Measurements from ENCODE around the gene PLCL2.

The PLCL2 gene

DNA sequence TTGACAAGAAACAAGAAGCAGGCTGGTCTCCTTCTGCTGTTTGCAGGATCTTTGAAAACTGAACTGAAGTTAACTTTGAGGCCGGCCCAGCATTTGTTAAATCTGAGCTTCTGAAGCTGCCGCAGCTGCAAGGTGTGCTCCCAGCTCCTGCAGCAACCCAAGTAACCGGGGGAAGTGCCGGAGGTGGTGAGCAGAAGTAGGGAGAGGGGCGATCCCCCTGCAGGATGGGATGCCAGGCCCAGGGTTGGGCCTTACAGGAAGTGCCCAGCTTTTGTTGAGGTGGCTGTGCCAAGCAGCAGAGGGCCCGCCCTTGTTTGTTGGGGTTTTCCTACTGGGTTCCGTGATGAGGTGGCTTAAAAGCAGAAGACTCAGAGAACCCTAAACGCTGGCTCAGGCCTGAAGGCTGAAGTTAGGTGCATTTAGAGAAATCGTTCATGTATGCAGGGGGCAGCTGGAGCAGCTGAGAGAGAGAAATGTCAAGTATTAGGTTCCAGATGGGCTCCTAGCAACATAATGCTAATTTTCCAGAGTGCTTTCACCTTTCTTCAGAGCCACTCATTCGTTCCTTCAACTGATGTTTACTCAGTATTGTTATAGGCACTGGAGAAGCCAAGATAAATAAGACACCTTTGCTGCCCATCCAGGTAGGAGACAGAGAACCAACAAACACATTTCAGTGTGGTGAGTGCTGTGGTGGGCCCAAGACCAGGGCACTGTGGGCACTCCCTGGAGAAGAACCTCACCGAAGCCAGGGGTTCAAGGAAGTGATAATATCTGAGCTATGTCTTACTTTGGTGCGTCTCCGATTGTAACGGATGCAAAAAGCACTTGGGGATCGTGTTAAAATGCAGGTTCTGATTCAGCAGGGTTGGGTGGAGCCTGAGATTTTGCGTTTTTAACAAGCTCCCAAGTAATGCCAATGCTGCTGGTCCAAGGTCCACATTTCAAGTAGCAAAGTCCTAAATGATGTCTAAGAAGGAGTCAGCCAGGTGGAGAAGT, 42.2 kb upstream of the PLCL2 start:
- Histone ChIP-seq H3K9ac (ENCODE audit: low read depth in 1 of 2, low read length in 2 of 2) (no peak overlapping the region), H3K9me3 (ENCODE audit: control insufficient read depth in 1 of 2, low read length in 2 of 2) (no peaks in the 10 kb centered on the region), H3K36me3 (ENCODE audit: control insufficient read depth in 1 of 2, insufficient read depth in 2 of 2, low read length in 2 of 2) (no peaks in the 10 kb centered on the region), H3K27ac (ENCODE audit: low read depth, low read length) (peak overlapping the region; percentile 35), H3K27me3 (ENCODE audit: control insufficient read depth in 1 of 2, insufficient read depth in 2 of 2, low read length in 2 of 2) (no peaks in the 10 kb centered on the region), H3K4me3 (ENCODE audit: low read depth in 1 of 2, low read length in 2 of 2) (peak overlapping the region; percentile 2 to 26), H3K4me1 (ENCODE audit: control insufficient read depth in 1 of 2, insufficient read depth in 2 of 2, low read length in 2 of 2) (peaks cover 33 to 36% of the 10 kb centered on the region in 2 donors)

DNA sequence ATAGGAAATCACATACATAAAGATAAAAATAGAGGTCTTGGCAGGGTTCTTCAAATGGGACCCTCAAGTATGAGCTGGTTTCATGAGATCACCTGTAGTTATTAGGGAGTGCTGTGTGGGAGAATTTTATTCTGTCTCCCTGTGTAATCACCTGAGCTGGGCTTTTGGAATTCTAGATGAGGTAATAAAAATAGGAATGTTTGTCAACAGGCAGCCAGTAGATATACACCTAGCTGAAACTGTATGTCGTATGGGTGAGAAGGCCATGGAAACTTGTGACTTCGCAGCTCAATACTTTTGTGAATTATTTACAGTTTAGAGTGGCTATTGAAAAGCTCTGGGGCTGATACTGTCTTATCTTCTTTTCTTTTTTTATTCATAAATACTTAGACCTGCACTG, 40.5 kb upstream of the PLCL2 start:
- Histone ChIP-seq H3K36me3 (ENCODE audit: control insufficient read depth in 1 of 2, insufficient read depth in 2 of 2, low read length in 2 of 2) (no peaks in the 10 kb centered on the region), H3K9me3 (ENCODE audit: control insufficient read depth in 1 of 2, low read length in 2 of 2) (no peaks in the 10 kb centered on the region), H3K4me3 (ENCODE audit: low read depth in 1 of 2, low read length in 2 of 2) (no peak overlapping the region), H3K27ac (ENCODE audit: low read depth, low read length) (no peak overlapping the region), H3K27me3 (ENCODE audit: control insufficient read depth in 1 of 2, insufficient read depth in 2 of 2, low read length in 2 of 2) (no peaks in the 10 kb centered on the region), H3K4me1 (ENCODE audit: control insufficient read depth in 1 of 2, insufficient read depth in 2 of 2, low read length in 2 of 2) (peaks cover 22 to 23% of the 10 kb centered on the region in 2 donors), H3K9ac (ENCODE audit: low read depth in 1 of 2, low read length in 2 of 2) (no peak overlapping the region)

DNA sequence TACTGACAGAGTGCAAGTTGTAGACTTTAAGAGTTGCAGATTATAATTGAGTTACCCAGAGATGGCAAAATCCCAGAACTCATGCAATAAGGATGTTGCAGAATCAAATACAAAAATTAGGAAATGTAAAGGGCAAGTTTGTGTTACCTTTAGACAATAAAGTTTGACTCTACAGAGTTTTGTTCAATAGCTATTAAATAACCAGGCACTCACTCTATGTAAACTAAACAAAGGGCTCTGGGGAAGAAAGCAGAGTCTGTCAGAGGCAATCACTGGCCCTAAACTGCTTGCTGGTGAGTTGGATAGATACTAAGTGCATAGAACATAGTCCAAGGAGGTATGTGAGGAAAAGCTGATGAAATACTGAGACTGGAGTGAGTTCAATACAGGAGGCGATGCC, 40.0 kb upstream of the PLCL2 start:
- Histone ChIP-seq H3K27ac (ENCODE audit: low read depth, low read length) (no peak overlapping the region), H3K36me3 (ENCODE audit: control insufficient read depth in 1 of 2, insufficient read depth in 2 of 2, low read length in 2 of 2) (no peaks in the 10 kb centered on the region), H3K27me3 (ENCODE audit: control insufficient read depth in 1 of 2, insufficient read depth in 2 of 2, low read length in 2 of 2) (no peaks in the 10 kb centered on the region), H3K4me1 (ENCODE audit: control insufficient read depth in 1 of 2, insufficient read depth in 2 of 2, low read length in 2 of 2) (peaks cover 23 to 26% of the 10 kb centered on the region in 2 donors), H3K9ac (ENCODE audit: low read depth in 1 of 2, low read length in 2 of 2) (no peak overlapping the region), H3K4me3 (ENCODE audit: low read depth in 1 of 2, low read length in 2 of 2) (no peak overlapping the region), H3K9me3 (ENCODE audit: control insufficient read depth in 1 of 2, low read length in 2 of 2) (no peaks in the 10 kb centered on the region)

DNA sequence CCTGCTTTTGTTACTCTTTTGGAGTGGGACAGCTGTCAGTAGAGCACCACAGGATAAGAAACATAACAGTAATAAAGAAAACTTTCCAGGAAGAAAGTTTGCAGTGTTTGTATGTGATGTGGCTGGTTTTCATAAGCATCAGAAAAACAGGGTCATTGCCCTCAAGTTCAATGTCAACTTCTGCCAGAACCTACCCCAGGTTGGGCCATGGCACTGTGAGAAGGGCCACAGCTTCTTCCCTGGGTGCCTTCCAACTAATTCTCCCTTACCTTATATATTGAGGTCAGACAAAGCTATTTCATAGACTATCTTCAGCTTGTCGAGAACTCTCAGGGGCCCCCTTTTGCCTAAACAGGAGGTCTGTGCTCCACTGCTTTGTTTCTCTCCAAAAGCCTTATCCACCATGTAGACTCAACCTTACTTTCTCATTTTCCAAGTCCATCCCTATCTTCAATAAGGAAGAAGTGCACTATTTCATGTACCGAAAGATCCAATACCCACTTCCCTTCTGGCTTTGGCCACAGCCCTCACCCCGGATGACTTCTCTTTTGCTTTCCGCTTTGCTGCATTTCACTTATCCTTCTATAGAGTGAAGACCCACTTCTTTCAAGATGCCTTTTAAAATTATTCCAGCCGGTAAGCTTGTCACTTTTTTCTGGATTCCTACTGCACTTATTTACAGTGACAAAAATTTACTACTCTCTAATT, 38.2 kb upstream of the PLCL2 start:
- Histone ChIP-seq H3K27me3 (ENCODE audit: control insufficient read depth in 1 of 2, insufficient read depth in 2 of 2, low read length in 2 of 2) (no peaks in the 10 kb centered on the region), H3K4me3 (ENCODE audit: low read depth in 1 of 2, low read length in 2 of 2) (no peak overlapping the region), H3K4me1 (ENCODE audit: control insufficient read depth in 1 of 2, insufficient read depth in 2 of 2, low read length in 2 of 2) (peaks cover 17 to 27% of the 10 kb centered on the region in 2 donors), H3K9me3 (ENCODE audit: control insufficient read depth in 1 of 2, low read length in 2 of 2) (no peaks in the 10 kb centered on the region), H3K9ac (ENCODE audit: low read depth in 1 of 2, low read length in 2 of 2) (no peak overlapping the region), H3K36me3 (ENCODE audit: control insufficient read depth in 1 of 2, insufficient read depth in 2 of 2, low read length in 2 of 2) (no peaks in the 10 kb centered on the region), H3K27ac (ENCODE audit: low read depth, low read length) (no peak overlapping the region)

DNA sequence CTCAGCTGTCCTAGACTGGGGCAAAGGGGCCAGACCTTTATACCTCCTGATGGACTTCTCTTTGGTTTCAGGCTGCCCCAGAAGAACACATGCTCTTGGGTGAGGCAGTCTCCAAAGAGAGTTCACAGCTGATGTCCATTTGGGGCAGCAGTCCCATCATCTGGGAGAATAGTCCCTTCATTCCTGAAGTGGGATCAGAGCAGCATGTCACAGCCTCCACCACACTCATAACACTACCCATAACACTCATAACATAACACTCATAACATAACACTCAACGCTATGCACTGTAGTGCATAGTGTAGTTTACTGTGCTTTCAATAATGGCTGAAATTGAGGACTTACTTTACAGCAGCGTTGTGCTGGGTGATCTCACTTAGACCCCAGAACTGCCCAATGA, 36.7 kb upstream of the PLCL2 start:
- H3K9ac ChIP-seq (ENCODE audit: low read depth in 1 of 2, low read length in 2 of 2), result no peak overlapping the region
- no peak overlapping the region for H3K4me3 ChIP-seq (ENCODE audit: low read depth in 1 of 2, low read length in 2 of 2)
- H3K4me1 ChIP-seq (ENCODE audit: control insufficient read depth in 1 of 2, insufficient read depth in 2 of 2, low read length in 2 of 2), result peaks cover 2 to 15% of the 10 kb centered on the region in 2 donors
- no peaks in the 10 kb centered on the region for H3K9me3 ChIP-seq (ENCODE audit: control insufficient read depth in 1 of 2, low read length in 2 of 2)
- no peak overlapping the region for H3K27ac ChIP-seq (ENCODE audit: low read depth, low read length)
- H3K36me3 ChIP-seq (ENCODE audit: control insufficient read depth in 1 of 2, insufficient read depth in 2 of 2, low read length in 2 of 2), result no peaks in the 10 kb centered on the region
- no peaks in the 10 kb centered on the region for H3K27me3 ChIP-seq (ENCODE audit: control insufficient read depth in 1 of 2, insufficient read depth in 2 of 2, low read length in 2 of 2)

DNA sequence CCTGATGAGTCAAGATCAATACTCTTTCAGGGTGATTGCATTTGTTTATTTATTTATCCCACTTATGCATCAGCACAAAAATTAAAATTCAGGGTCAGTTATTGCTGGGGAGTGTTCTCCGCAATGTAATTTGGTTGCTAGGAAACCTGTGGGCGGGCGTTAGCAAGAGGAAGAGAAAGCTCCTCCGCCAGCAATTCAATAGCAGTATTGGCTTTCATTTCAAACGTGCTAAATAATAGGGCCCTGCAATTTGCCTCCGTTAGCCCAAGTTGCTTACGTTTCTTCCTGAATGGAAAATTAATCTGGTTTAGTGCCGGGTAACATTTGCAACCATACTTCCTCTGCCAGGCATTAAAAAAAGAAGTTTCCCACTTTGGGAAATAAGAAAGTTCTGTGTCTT, 35.5 kb upstream of the PLCL2 start:
- Histone ChIP-seq H3K9ac (ENCODE audit: low read depth in 1 of 2, low read length in 2 of 2) (no peak overlapping the region), H3K4me1 (ENCODE audit: control insufficient read depth in 1 of 2, insufficient read depth in 2 of 2, low read length in 2 of 2) (peaks cover 0 to 6% of the 10 kb centered on the region in 2 donors), H3K36me3 (ENCODE audit: control insufficient read depth in 1 of 2, insufficient read depth in 2 of 2, low read length in 2 of 2) (no peaks in the 10 kb centered on the region), H3K9me3 (ENCODE audit: control insufficient read depth in 1 of 2, low read length in 2 of 2) (no peaks in the 10 kb centered on the region), H3K27me3 (ENCODE audit: control insufficient read depth in 1 of 2, insufficient read depth in 2 of 2, low read length in 2 of 2) (no peaks in the 10 kb centered on the region), H3K4me3 (ENCODE audit: low read depth in 1 of 2, low read length in 2 of 2) (peak overlapping the region; percentile 26 to 48), H3K27ac (ENCODE audit: low read depth, low read length) (no peak overlapping the region)

DNA sequence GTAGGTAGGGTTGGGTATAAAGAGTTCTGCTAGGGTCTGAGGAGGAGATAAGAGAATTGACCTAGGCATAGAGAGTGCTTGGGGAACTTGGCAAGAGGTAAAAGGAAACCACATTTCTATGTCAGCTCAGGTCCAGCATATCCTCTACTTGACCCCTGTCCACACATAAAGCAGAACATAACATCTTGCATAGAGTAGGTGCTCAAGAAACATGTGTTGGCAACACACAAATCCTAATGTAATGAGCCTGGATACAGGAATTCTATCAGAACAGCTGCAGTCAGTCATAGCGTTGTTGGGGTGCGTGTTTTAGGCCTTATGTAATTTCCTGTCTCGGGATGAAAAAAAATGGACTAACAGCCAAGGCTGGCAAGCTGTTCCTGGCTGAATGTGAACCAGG, 35.0 kb upstream of the PLCL2 start:
- peaks cover 0 to 6% of the 10 kb centered on the region in 2 donors for H3K4me1 ChIP-seq (ENCODE audit: control insufficient read depth in 1 of 2, insufficient read depth in 2 of 2, low read length in 2 of 2)
- H3K27me3 ChIP-seq (ENCODE audit: control insufficient read depth in 1 of 2, insufficient read depth in 2 of 2, low read length in 2 of 2), result no peaks in the 10 kb centered on the region
- peak overlapping the region in 1 of 2 donors; percentile 48 for H3K4me3 ChIP-seq (ENCODE audit: low read depth in 1 of 2, low read length in 2 of 2)
- no peak overlapping the region for H3K27ac ChIP-seq (ENCODE audit: low read depth, low read length)
- no peak overlapping the region for H3K9ac ChIP-seq (ENCODE audit: low read depth in 1 of 2, low read length in 2 of 2)
- no peaks in the 10 kb centered on the region for H3K9me3 ChIP-seq (ENCODE audit: control insufficient read depth in 1 of 2, low read length in 2 of 2)
- no peaks in the 10 kb centered on the region for H3K36me3 ChIP-seq (ENCODE audit: control insufficient read depth in 1 of 2, insufficient read depth in 2 of 2, low read length in 2 of 2)

DNA sequence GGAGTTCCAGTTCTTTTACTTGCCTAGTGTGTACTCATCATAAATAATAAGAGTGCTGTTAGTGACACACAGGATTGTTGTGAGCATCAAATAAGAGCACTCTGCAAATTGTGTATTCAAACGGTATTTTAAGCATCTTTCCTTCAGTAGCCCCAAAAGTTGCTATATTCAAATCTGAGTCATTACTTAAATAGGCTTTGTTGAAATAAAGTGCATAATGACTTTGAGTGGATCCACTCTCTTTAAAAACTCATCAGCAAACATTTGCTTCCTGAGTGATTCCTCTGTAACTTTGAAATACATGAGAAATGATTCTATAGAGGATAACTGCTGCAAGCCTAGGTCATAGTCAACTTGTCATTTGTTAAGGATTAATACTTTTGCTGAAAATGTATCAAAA, 29.3 kb upstream of the PLCL2 start:
- Histone ChIP-seq H3K27ac (ENCODE audit: low read depth, low read length) (no peak overlapping the region), H3K9ac (ENCODE audit: low read depth in 1 of 2, low read length in 2 of 2) (no peak overlapping the region), H3K36me3 (ENCODE audit: control insufficient read depth in 1 of 2, insufficient read depth in 2 of 2, low read length in 2 of 2) (no peaks in the 10 kb centered on the region), H3K4me1 (ENCODE audit: control insufficient read depth in 1 of 2, insufficient read depth in 2 of 2, low read length in 2 of 2) (no peaks in the 10 kb centered on the region), H3K27me3 (ENCODE audit: control insufficient read depth in 1 of 2, insufficient read depth in 2 of 2, low read length in 2 of 2) (no peaks in the 10 kb centered on the region), H3K4me3 (ENCODE audit: low read depth in 1 of 2, low read length in 2 of 2) (no peak overlapping the region), H3K9me3 (ENCODE audit: control insufficient read depth in 1 of 2, low read length in 2 of 2) (no peaks in the 10 kb centered on the region)

DNA sequence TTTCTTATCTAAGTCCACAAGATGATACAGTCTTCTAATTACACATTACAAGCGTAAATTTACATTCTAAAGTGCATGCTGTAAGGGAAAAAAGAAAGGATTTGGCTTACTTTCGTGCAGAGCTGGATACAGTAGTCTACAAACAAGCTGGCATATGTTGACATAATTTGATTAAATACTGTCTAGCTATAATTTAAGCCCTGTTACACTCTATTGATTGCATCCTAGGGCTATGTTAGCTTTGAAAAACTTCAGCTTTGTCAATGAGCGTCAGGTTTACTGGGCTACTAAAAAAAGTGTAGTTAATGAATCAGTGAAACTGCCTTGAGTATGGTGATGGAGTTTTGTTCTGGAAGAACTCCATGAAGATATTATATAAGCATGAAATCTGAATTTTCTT, 24.5 kb upstream of the PLCL2 start:
- Histone ChIP-seq H3K27ac (ENCODE audit: low read depth, low read length) (no peak overlapping the region), H3K27me3 (ENCODE audit: control insufficient read depth in 1 of 2, insufficient read depth in 2 of 2, low read length in 2 of 2) (no peaks in the 10 kb centered on the region), H3K4me1 (ENCODE audit: control insufficient read depth in 1 of 2, insufficient read depth in 2 of 2, low read length in 2 of 2) (peaks cover 0 to 7% of the 10 kb centered on the region in 2 donors), H3K4me3 (ENCODE audit: low read depth in 1 of 2, low read length in 2 of 2) (no peak overlapping the region), H3K9me3 (ENCODE audit: control insufficient read depth in 1 of 2, low read length in 2 of 2) (no peaks in the 10 kb centered on the region), H3K36me3 (ENCODE audit: control insufficient read depth in 1 of 2, insufficient read depth in 2 of 2, low read length in 2 of 2) (no peaks in the 10 kb centered on the region), H3K9ac (ENCODE audit: low read depth in 1 of 2, low read length in 2 of 2) (no peak overlapping the region)

DNA sequence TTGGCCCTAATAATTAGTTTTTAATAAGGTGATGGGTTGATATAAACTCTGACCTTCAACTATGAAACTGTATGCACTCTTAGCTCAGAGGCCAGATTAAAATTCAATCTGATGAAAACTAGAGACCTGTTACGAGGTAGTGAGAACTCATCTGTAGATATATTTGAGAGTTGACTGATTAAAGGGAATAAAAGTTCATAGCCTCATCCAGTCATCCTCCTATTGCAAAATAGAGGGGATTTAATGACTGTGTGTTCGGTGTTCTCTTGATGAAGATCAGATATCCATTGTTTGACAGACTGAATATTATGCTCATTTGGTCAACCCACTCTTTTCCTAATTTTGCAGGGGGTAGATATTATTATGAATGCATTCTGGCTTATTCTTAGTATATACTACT, 23.3 kb upstream of the PLCL2 start:
- no peaks in the 10 kb centered on the region for H3K27me3 ChIP-seq (ENCODE audit: control insufficient read depth in 1 of 2, insufficient read depth in 2 of 2, low read length in 2 of 2)

More for the DNA sequence above, 23.3 kb upstream of the PLCL2 start:
- no peak overlapping the region for H3K9ac ChIP-seq (ENCODE audit: low read depth in 1 of 2, low read length in 2 of 2)
- no peaks in the 10 kb centered on the region for H3K9me3 ChIP-seq (ENCODE audit: control insufficient read depth in 1 of 2, low read length in 2 of 2)
- H3K4me3 ChIP-seq (ENCODE audit: low read depth in 1 of 2, low read length in 2 of 2), result no peak overlapping the region
- peaks cover 0 to 7% of the 10 kb centered on the region in 2 donors for H3K4me1 ChIP-seq (ENCODE audit: control insufficient read depth in 1 of 2, insufficient read depth in 2 of 2, low read length in 2 of 2)
- no peaks in the 10 kb centered on the region for H3K36me3 ChIP-seq (ENCODE audit: control insufficient read depth in 1 of 2, insufficient read depth in 2 of 2, low read length in 2 of 2)
- H3K27ac ChIP-seq (ENCODE audit: low read depth, low read length), result no peak overlapping the region
